ENCODE results near the gene RAPGEF4. TPM values are rescaled to one million over a fixed set of nuclear protein-coding genes. Genes with fewer than 3 reads are reported as not detected.

The RAPGEF4 gene
- total and polyA plus RNA-seq, 2 of the 13 experiments (the other 11 are each of a cell fraction or from before 2014, with no cell fraction given), result 0.78 to 0.91 TPM

DNA sequence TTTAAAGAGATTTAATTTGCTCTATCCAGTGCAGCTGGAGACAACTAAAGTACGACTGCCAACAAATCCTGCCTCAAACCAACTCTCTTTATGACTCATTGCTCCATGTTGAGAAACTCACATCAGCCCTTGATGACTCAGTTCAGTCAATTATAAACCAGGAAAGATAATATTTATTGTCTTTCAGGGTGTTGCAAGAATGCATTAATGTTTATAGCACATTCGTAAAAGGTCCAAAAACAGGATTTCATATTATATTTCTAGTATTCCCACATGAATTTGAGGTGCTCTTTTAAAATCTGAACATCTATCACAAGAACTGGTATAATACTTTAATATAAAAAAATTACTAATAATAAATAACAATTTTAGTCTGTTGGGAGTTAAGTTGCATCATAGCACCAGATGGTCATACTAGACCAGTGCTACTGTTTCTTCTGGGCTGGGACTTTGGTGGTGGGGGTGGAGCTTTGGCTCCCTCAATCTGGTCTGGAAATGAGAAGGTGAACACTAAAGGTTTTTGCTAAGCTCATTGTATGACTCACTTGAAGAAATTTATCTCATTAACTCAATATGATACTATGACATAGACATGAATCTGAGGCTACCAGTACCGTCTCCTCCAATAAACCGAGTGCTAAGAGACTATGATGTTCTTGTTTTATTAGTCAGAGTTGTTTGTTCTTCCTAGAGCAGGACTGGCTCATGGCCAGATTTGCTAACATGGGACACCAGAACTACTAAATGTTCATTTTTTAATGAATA, 313.4 kb downstream of the RAPGEF4 start (continued):
- TF ChIP-seq, protein P1, sequence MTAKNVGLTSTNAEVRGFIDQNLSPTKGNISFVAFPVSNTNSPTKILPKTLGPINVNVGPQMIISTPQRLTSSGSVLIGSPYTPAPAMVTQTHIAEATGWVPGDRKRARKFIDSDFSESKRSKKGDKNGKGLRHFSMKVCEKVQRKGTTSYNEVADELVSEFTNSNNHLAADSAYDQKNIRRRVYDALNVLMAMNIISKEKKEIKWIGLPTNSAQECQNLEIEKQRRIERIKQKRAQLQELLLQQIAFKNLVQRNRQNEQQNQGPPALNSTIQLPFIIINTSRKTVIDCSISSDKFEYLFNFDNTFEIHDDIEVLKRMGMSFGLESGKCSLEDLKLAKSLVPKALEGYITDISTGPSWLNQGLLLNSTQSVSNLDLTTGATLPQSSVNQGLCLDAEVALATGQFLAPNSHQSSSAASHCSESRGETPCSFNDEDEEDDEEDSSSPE (CRISPR knock-in tag; IDR thresholded peaks at IDR 0.05), result no peak
- TF ChIP-seq, protein P2, sequence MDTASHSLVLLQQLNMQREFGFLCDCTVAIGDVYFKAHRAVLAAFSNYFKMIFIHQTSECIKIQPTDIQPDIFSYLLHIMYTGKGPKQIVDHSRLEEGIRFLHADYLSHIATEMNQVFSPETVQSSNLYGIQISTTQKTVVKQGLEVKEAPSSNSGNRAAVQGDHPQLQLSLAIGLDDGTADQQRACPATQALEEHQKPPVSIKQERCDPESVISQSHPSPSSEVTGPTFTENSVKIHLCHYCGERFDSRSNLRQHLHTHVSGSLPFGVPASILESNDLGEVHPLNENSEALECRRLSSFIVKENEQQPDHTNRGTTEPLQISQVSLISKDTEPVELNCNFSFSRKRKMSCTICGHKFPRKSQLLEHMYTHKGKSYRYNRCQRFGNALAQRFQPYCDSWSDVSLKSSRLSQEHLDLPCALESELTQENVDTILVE (CRISPR knock-in tag; IDR thresholded peaks at IDR 0.05), result no peak
- TF ChIP-seq SAP130 (CRISPR knock-in tag; IDR thresholded peaks at IDR 0.05; ENCODE audit: low read depth) (0 out of 2 replicates have a peak, but pooled peaks have one; percentile 50), KMT2A (CRISPR knock-in tag; IDR thresholded peaks at IDR 0.05) (no peak), ZNF451 (CRISPR knock-in tag; IDR thresholded peaks at IDR 0.05) (no peak), ZNF816 (CRISPR knock-in tag; IDR thresholded peaks at IDR 0.05; ENCODE audit: borderline replicate concordance) (no peak), ZNF431 (CRISPR knock-in tag; IDR thresholded peaks at IDR 0.05; ENCODE audit: borderline replicate concordance, low read depth) (no peak), ZFYVE20 (CRISPR knock-in tag; IDR thresholded peaks at IDR 0.05; ENCODE audit: borderline replicate concordance, low read depth) (no peak), ZSCAN25 (CRISPR knock-in tag; IDR thresholded peaks at IDR 0.05) (no peak), RFXANK (CRISPR knock-in tag; IDR thresholded peaks at IDR 0.05) (no peak)
- TF ChIP-seq, protein P3, sequence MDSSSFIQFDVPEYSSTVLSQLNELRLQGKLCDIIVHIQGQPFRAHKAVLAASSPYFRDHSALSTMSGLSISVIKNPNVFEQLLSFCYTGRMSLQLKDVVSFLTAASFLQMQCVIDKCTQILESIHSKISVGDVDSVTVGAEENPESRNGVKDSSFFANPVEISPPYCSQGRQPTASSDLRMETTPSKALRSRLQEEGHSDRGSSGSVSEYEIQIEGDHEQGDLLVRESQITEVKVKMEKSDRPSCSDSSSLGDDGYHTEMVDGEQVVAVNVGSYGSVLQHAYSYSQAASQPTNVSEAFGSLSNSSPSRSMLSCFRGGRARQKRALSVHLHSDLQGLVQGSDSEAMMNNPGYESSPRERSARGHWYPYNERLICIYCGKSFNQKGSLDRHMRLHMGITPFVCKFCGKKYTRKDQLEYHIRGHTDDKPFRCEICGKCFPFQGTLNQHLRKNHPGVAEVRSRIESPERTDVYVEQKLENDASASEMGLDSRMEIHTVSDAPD (CRISPR knock-in tag; IDR thresholded peaks at IDR 0.05), result no peak
- TF ChIP-seq, protein P4, sequence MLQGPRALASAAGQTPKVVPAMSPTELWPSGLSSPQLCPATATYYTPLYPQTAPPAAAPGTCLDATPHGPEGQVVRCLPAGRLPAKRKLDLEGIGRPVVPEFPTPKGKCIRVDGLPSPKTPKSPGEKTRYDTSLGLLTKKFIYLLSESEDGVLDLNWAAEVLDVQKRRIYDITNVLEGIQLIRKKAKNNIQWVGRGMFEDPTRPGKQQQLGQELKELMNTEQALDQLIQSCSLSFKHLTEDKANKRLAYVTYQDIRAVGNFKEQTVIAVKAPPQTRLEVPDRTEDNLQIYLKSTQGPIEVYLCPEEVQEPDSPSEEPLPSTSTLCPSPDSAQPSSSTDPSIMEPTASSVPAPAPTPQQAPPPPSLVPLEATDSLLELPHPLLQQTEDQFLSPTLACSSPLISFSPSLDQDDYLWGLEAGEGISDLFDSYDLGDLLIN (CRISPR knock-in tag; IDR thresholded peaks at IDR 0.05; ENCODE audit: borderline replicate concordance), result no peak
- TF ChIP-seq, protein P5, sequence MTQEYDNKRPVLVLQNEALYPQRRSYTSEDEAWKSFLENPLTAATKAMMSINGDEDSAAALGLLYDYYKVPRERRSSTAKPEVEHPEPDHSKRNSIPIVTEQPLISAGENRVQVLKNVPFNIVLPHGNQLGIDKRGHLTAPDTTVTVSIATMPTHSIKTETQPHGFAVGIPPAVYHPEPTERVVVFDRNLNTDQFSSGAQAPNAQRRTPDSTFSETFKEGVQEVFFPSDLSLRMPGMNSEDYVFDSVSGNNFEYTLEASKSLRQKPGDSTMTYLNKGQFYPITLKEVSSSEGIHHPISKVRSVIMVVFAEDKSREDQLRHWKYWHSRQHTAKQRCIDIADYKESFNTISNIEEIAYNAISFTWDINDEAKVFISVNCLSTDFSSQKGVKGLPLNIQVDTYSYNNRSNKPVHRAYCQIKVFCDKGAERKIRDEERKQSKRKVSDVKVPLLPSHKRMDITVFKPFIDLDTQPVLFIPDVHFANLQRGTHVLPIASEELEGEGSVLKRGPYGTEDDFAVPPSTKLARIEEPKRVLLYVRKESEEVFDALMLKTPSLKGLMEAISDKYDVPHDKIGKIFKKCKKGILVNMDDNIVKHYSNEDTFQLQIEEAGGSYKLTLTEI (CRISPR knock-in tag; conservative IDR thresholded peaks at IDR 0.05), result no peak
- TF ChIP-seq, protein P6, sequence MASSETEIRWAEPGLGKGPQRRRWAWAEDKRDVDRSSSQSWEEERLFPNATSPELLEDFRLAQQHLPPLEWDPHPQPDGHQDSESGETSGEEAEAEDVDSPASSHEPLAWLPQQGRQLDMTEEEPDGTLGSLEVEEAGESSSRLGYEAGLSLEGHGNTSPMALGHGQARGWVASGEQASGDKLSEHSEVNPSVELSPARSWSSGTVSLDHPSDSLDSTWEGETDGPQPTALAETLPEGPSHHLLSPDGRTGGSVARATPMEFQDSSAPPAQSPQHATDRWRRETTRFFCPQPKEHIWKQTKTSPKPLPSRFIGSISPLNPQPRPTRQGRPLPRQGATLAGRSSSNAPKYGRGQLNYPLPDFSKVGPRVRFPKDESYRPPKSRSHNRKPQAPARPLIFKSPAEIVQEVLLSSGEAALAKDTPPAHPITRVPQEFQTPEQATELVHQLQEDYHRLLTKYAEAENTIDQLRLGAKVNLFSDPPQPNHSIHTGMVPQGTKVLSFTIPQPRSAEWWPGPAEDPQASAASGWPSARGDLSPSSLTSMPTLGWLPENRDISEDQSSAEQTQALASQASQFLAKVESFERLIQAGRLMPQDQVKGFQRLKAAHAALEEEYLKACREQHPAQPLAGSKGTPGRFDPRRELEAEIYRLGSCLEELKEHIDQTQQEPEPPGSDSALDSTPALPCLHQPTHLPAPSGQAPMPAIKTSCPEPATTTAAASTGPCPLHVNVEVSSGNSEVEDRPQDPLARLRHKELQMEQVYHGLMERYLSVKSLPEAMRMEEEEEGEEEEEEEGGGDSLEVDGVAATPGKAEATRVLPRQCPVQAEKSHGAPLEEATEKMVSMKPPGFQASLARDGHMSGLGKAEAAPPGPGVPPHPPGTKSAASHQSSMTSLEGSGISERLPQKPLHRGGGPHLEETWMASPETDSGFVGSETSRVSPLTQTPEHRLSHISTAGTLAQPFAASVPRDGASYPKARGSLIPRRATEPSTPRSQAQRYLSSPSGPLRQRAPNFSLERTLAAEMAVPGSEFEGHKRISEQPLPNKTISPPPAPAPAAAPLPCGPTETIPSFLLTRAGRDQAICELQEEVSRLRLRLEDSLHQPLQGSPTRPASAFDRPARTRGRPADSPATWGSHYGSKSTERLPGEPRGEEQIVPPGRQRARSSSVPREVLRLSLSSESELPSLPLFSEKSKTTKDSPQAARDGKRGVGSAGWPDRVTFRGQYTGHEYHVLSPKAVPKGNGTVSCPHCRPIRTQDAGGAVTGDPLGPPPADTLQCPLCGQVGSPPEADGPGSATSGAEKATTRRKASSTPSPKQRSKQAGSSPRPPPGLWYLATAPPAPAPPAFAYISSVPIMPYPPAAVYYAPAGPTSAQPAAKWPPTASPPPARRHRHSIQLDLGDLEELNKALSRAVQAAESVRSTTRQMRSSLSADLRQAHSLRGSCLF (CRISPR knock-in tag; IDR thresholded peaks at IDR 0.05; ENCODE audit: borderline replicate concordance), result no peak
- TF ChIP-seq, protein P7, sequence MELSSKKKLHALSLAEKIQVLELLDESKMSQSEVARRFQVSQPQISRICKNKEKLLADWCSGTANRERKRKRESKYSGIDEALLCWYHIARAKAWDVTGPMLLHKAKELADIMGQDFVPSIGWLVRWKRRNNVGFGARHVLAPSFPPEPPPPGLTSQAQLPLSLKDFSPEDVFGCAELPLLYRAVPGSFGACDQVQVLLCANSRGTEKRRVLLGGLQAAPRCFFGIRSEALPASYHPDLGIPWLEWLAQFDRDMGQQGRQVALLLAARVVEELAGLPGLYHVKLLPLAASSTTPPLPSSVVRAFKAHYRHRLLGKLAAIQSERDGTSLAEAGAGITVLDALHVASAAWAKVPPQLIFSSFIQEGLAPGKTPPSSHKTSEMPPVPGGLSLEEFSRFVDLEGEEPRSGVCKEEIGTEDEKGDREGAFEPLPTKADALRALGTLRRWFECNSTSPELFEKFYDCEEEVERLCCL (CRISPR knock-in tag; IDR thresholded peaks at IDR 0.05; ENCODE audit: borderline replicate concordance), result no peak

Data from HepG2 (cell line).